ENCODE results near the gene EEF1AKMT1.

DNA sequence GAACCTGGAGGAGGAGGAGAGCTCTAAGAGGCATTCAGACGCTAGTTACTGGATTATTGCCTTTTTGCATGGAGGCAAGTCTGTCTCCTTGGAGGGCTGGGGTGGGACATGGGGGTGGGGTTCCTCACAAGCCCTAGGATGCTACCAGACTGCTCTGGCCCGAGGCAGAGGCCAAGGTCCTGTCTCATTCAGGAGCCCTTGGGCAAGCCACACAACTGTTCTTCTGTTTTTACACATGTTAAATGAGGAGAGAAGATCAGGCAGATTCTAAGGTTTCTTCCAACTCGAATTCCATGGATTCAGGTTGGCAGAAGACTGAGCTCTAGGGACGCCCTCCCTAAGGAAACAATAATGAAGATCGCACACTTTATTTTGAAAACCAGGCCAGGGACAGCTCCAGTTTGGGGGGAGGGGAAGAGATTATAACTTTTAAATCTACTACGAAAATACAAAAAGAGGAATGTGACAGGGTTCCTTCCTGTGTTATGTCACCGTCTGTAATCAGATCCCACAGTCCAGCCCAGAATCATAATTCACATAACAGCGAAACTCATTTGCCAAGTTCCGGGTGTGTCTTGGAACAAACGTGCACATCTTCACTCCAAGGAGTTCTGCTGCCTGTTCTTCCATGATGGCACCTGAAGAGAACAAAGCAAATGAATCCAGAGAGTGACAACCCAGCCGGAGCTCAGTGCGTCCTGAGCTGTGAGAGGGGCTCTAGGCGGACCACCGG is 45.0 kb downstream of the EEF1AKMT1 start:
- TF ChIP-seq, protein P1, sequence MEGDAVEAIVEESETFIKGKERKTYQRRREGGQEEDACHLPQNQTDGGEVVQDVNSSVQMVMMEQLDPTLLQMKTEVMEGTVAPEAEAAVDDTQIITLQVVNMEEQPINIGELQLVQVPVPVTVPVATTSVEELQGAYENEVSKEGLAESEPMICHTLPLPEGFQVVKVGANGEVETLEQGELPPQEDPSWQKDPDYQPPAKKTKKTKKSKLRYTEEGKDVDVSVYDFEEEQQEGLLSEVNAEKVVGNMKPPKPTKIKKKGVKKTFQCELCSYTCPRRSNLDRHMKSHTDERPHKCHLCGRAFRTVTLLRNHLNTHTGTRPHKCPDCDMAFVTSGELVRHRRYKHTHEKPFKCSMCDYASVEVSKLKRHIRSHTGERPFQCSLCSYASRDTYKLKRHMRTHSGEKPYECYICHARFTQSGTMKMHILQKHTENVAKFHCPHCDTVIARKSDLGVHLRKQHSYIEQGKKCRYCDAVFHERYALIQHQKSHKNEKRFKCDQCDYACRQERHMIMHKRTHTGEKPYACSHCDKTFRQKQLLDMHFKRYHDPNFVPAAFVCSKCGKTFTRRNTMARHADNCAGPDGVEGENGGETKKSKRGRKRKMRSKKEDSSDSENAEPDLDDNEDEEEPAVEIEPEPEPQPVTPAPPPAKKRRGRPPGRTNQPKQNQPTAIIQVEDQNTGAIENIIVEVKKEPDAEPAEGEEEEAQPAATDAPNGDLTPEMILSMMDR (conservative IDR thresholded peaks at IDR 0.05), result no peak
- no peak for TF ChIP-seq ZFX (IDR thresholded peaks at IDR 0.05)
